ENCODE data around the gene TUBB2A.
"Not testable (repeated sequence)": the region's sequence is repeated elsewhere in the genome, so short reads cannot be mapped to it uniquely, and the experiment has no call there.

TUBB2A gene

GRCh38 chr6:3157131-3157933 lies at the start of gene TUBB2A:
TSS of gene TUBB2A (minus strand) at chr6:3157544. CDS start at chr6:3157463, 81 bp downstream.
- peak; percentile 27 for DNase-seq

DNA sequence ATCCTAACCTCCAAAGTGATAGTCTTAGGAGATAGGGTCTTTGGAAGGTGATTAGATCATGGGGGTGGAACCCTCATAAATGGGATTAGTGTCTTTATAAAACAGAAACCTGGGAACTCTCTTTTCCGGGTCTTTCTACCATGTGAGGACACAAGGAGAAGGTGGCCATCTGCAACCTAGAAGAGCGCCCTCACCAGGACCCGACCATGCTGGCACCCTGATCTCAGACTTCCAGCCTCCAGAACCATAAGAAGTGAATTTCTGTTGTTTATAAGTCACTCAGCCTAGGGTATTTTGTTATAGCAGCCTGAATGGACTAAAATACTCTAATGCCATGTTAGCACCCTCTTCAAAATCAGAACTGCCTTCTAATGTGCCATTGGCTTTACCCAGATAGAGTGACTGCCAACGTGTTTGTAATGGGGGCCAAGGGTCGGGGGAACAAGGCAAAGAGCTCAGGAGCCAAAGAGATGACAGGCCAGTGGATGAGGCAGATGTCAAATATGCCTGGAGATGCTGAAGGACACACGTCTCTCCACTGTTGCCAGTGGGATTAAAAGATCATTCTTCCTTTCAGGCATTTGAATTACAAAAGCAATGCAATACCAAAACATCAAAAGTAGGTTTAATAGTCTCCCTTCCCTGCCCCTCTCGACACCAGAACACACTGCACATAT lies 49.1 kb upstream of the TUBB2A start:
- no peak for DNase-seq

GRCh38 chr6:3205913-3206312 lies 48.6 kb upstream of the TUBB2A start:
- DNase-seq: no peak

DNA sequence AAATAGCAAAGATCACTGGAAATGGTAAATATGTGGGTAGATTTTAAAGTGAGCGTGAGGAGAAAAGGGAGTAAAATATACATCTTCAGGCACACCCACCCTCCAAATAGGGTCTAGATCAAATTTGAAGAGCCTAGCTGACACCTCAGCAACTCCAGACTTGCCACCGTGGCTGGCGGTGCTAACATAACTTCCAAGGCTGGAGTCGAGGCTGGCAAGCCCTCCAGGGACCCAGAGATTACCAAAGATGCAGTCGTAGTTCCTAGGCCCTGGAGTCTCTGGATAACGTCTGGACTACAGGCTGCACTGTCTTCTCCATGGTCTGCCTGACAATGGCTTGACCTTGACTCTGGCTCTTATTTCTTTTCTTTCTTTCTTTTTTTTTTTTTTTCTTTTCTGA lies 47.6 kb upstream of the TUBB2A start:
- no peak for DNase-seq

DNA sequence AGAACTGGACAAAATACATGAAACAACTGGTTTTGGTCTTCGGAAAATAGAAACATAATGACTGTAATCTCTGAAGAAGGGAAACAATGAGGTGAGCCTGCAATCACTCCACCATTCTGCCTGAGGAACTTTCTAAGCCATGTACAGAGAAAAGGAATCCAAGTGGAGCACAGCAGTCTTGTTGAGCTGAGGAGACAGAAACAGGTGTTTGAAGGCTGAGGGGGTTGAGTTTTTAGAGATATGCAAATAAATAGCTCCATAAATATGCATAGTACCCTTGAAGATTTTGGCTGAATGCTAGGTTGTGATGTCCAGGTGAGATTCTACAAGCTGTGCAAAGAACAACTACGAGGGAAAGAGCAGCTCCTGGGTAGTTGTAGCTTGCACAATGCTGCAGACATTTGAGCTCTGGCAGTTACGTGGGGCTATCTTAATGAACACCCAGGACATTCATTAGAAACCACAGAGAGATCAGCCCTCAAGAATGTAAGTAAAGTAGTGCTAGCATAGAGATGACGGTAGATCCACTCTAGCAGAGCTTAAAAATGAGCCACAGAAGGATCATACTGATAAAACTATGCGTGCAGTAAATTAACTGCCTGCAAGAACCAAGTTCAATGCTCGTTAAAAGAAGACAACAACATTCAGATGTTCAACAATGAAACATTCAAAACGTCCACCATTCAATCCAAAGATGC lies 45.8 kb upstream of the TUBB2A start:
- DNase-seq: no peak

- DNase-seq: no peak
Observed at GRCh38 chr6:3201388-3201787, 44.0 kb upstream of the TUBB2A start.

- DNase-seq: no peak
Observed at GRCh38 chr6:3200682-3201081, 43.3 kb upstream of the TUBB2A start.

DNA sequence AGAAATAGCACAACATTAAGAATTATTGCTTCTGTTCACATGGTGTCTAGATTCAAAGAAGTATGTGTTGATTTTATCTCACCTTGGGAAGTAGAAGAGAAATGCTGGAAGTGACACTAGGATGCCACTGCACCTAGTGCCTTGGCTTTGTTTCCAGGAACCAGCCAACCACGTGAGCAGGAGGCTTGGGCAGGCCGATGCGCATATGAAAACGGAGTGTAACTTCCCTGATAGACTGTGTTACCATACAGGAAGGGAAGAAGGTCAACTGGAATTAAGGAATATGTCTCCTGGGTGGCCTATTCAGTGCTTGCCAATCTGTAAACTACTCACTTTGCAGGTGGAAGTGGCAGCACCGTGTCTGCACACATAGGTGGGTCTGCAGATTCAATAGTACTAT lies 42.0 kb upstream of the TUBB2A start:
- no peak for DNase-seq

GRCh38 chr6:3197734-3198133 lies 40.4 kb upstream of the TUBB2A start:
- not testable (repeated sequence) for DNase-seq

GRCh38 chr6:3196770-3197169 lies 39.4 kb upstream of the TUBB2A start:
- DNase-seq: no peak

- peak; percentile 81 for DNase-seq
Observed at GRCh38 chr6:3195695-3196497, 38.6 kb upstream of the TUBB2A start.

DNA sequence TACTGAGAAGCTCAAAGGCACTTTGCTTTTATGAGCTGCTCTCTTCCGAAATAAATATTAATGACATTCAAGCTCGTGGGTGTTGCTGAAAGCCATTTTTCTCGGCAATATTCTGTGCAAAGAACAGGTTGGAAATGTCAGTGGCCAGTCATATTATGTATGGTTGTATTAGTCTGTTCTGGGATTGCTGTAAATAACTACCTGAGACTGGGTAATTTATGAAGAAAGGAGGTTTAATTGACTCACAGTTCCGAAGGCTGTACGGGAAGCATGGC lies 38.0 kb upstream of the TUBB2A start:
- no peak for DNase-seq

- DNase-seq: peak; percentile 17
Observed at GRCh38 chr6:3194535-3195419, 37.4 kb upstream of the TUBB2A start.

- no peak for DNase-seq
Observed at GRCh38 chr6:3193102-3193849, 35.9 kb upstream of the TUBB2A start.

DNA sequence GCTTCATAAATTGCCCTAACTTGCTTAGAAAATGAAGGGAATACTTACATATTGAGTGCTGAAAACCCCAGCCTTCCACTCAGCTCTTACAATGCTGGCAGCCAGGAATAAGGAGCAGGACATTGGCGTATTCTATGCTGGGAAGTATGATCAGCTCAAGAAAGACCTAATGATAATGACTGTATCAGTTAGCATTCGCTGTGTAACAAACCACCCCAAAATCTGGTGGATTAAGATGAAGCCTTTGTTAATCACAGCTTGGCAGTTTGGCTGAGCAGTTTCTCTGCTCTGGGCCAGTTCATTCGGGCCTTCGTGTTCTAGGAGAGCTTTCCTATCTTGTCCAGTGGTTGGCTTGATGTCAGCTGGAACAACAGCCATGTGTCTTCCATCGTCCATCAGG lies 33.4 kb upstream of the TUBB2A start:
- no peak for DNase-seq

DNA sequence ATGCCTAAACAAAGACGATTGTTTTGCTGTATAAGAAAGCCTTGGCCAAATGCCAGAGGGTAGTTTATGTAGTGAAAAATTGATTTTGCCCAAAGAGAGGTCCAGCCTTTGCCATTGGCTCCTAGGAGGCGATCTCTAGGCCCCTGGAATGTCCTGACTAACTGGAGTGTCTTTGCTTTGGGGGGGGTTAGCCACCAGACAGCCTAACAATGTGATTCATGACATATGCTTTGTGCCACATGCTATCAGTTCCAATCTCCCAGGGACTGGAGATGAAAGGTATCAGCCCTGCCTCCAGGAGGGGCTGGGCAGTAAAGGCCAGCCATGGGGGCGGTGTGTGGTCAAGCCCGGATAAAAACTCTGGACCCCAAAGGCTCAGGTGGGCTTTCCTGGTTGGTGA lies 32.7 kb upstream of the TUBB2A start:
- no peak for DNase-seq

- not testable (repeated sequence) for DNase-seq
Observed at GRCh38 chr6:3189192-3189591, 31.8 kb upstream of the TUBB2A start.

DNA sequence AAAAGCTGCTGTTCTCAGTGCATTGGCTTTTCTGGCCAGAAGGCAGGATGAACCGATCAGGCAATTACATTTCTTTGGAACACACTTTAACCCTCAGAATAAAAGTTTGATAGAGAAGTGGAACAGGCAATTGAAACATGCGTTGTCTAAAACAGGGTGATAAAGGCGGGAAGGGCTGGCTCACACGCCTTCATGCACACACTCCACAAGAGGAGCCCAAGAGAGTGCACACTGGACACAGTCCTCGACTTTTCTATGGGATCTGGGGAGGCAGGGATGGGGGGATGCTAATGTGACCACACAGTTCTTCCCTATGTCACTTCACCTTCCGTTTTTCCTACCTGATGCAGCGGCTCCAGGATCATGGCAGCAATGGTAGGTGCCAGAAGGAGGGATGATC lies 30.9 kb upstream of the TUBB2A start:
- DNase-seq: no peak

- no peak for DNase-seq
Observed at GRCh38 chr6:3186974-3187382, 29.6 kb upstream of the TUBB2A start.

DNA sequence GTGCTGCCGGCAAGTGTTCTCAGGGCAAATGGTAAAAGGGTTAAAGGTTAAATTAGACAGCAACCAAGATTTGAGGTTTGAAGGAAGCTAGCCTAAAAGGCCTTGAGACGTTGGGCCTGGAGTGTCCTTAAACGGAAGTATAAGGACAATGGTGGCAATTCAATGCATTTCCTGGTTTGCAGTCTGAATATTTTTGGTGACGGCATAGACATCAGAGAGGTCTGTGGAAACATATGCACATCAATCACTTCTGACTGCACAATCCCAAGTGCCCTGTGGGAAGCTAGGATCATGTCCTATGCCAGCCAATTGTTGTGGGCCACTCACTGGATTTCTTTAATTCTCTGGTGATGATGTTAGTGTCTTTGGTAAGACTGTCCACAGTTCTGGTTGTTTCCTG lies 25.7 kb upstream of the TUBB2A start:
- DNase-seq: no peak

DNA sequence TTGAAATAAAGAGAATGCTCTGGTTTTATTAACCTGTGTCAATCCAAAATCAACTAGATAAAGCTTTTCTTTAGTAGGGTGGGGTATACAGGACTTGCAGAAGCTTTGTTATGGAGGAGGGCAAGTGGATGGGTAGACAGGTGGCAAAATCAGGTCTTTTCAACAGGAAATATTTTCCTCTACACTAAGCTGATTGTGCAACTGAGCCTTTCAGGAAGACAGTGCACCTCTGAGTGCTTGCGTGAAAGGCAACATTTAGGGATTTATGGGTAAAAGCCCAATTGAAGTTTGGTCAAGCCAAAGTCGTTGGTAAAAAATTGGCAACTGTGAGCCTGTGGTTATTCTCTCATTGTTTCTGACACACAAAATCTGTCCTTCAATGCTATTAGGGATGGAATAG lies 23.8 kb upstream of the TUBB2A start:
- DNase-seq: no peak
